ENCODE data around the gene NCAPG. TPM values are rescaled to one million over a fixed set of nuclear protein-coding genes. Genes with fewer than 3 reads are reported as not detected.

Gene NCAPG
- total RNA-seq, 4 donors from 2014 or later: 0.33 to 2.2 (median 1.7) TPM

GRCh38 chr4:17859793-17860406 is 49.1 kb downstream of the NCAPG start:
- no peak for TF ChIP-seq CTCF (IDR thresholded peaks at IDR 0.05; ENCODE audit: low read depth)

- TF ChIP-seq CTCF (IDR thresholded peaks at IDR 0.05; ENCODE audit: low read depth): no peak
These were observed 55.1 kb downstream of the NCAPG start for GRCh38 chr4:17865866-17866363.

- TF ChIP-seq CTCF (IDR thresholded peaks at IDR 0.05; ENCODE audit: low read depth): no peak
These were observed 56.0 kb downstream of the NCAPG start for GRCh38 chr4:17866810-17867209.

GRCh38 chr4:17867276-17867675 is 56.5 kb downstream of the NCAPG start:
- TF ChIP-seq CTCF (IDR thresholded peaks at IDR 0.05; ENCODE audit: low read depth): no peak

- TF ChIP-seq CTCF (IDR thresholded peaks at IDR 0.05; ENCODE audit: low read depth): no peak
These were observed 58.5 kb downstream of the NCAPG start for GRCh38 chr4:17869327-17869726.

- TF ChIP-seq CTCF (IDR thresholded peaks at IDR 0.05; ENCODE audit: low read depth): no peak
These were observed 64.8 kb downstream of the NCAPG start for GRCh38 chr4:17875402-17876070.

GRCh38 chr4:17876943-17877342 is 66.2 kb downstream of the NCAPG start:
- TF ChIP-seq CTCF (IDR thresholded peaks at IDR 0.05; ENCODE audit: low read depth): no peak
